Sigmoid colon (tissue), 7 donors: ENCODE measurements around the gene CAMK1G. TPM values are rescaled to one million over a fixed set of nuclear protein-coding genes. Genes with fewer than 3 reads are reported as not detected.

Experiments used
- DNase-seq: peaks from one replicate; pipeline ENCODE4 v3.0.0-alpha.2; 2019
- H3K27ac ChIP-seq, 4 donors: fragments of 200-600 bp; sonication (generic); one replicate each; pipeline ENCODE4 v1.5.1; 2016 to 2019; ENCODE audit warnings: mild to moderate bottlenecking in 1 of 4
- H3K27me3 ChIP-seq, 3 donors: fragments of 200-600 bp; sonication (generic); one replicate each; pipeline ENCODE4 v1.5.1; 2019; ENCODE audit warnings: mild to moderate bottlenecking in 1 of 3
- H3K36me3 ChIP-seq, 4 donors: fragments of 200-600 bp; sonication (generic); one replicate each; pipeline ENCODE4 v1.5.1; 2016 to 2019
- H3K4me1 ChIP-seq, 4 donors: fragments of 200-600 bp; sonication (generic); one replicate each; pipeline ENCODE4 v1.5.1; 2017 to 2019
- H3K4me3 ChIP-seq, 4 donors: fragments of 200-600 bp; sonication (generic); one replicate each; pipeline ENCODE4 v1.5.1; 2017 to 2019; ENCODE audit warnings: mild to moderate bottlenecking in 2 of 4, moderate library complexity in 1 of 4
- H3K9me3 ChIP-seq, 4 donors: fragments of 200-600 bp in 3 of 4; sonication (generic) in 3 of 4; one replicate each; pipeline versions ENCODE4 v1.5.1 to v1.6.1; 2013 to 2019
- CTCF ChIP-seq, 4 experiments: fragments of 450-650 bp in 3 of 4; fragments of 200-600 bp in 1 of 4; IDR thresholded peaks; one replicate each; pipeline ENCODE4 v1.5.1; 2016 to 2019; ENCODE audit warnings: antibody characterized with exemption in 4 of 4, mild to moderate bottlenecking in 3 of 4, moderate library complexity in 2 of 4
- EP300 ChIP-seq, 4 donors: sonication (generic); formaldehyde crosslinking; IDR thresholded peaks; one replicate each; pipeline ENCODE4 v1.6.1; 2017; ENCODE audit warnings: antibody characterized with exemption in 4 of 4
- POLR2A ChIP-seq, 2 donors: fragments of 450-650 bp; IDR thresholded peaks; one replicate each; pipeline ENCODE4 v1.6.1; 2016; ENCODE audit warnings: antibody characterized with exemption in 2 of 2, mild to moderate bottlenecking in 2 of 2, moderate library complexity in 2 of 2
- POLR2AphosphoS5 ChIP-seq, 4 donors: sonication (generic); formaldehyde crosslinking; IDR thresholded peaks; one replicate each; pipeline ENCODE4 v1.6.1; 2017; ENCODE audit warnings: antibody characterized with exemption in 4 of 4
- WGBS, 2 donors: extraction: QIAGEN DNeasy Blood & Tissue Kit; methylation state at CpG; one replicate each; pipeline ENCODE4 v1.1.7; 2013; 5-methylcytosine and 5-hydroxymethylcytosine counted together
- intact Hi-C: fragments of 100-400 bp; cut with DNase I; formaldehyde crosslinking; loops from one replicate; pipeline ENCODE4 v1.15.1; 2023
- polyA plus RNA-seq, 3 donors: library from polyadenylated mRNA; stranded (reverse); fragments of 200-250 nt; gene quantifications; one replicate each; pipeline ENCODE4 v1.2.3, GENCODE V29; 2013
- total RNA-seq, 4 donors: library from RNA; depleted of rRNA; stranded (reverse); fragments of >200 nt; gene quantifications; one replicate each; pipeline ENCODE4 v1.1.0, GENCODE V29; 2016
- donor health status: healthy with polysubstance abuse.
- donor health status: Bipolar disorder and iron deficiency.
- donor health status: healthy.

Gene CAMK1G
- total and polyA plus RNA-seq, 7 donors = 0.16 to 1.4 (median 0.48) TPM; not detected in 2

GRCh38 chr1:209549443-209550205 lies 33.9 kb upstream of the CAMK1G start:
- 46% methylated on average over 6 of the region's 6 CpGs for WGBS, 2 donors
- Histone ChIP-seq H3K36me3 (no peaks in the 10 kb centered on the region), H3K4me1 (no peaks in the 10 kb centered on the region), H3K27ac (no peak overlapping the region), H3K9me3 (no peaks in the 10 kb centered on the region), H3K27me3 (no peaks in the 10 kb centered on the region), H3K4me3 (no peak overlapping the region)
- intact Hi-C loops = no loop called here
- TF ChIP-seq EP300 (IDR thresholded peaks at IDR 0.05) = no peak
- TF ChIP-seq POLR2A (IDR thresholded peaks at IDR 0.05) = no peak
- no peak for TF ChIP-seq POLR2AphosphoS5 (IDR thresholded peaks at IDR 0.05)
- no peak for TF ChIP-seq CTCF (IDR thresholded peaks at IDR 0.05)
- DNase-seq = no peak

- no peak for DNase-seq
- Histone ChIP-seq H3K36me3 (no peaks in the 10 kb centered on the region), H3K4me1 (no peaks in the 10 kb centered on the region), H3K27ac (no peak overlapping the region), H3K27me3 (no peaks in the 10 kb centered on the region), H3K4me3 (no peak overlapping the region), H3K9me3 (no peaks in the 10 kb centered on the region)
- intact Hi-C loops = no loop called here
- 81 to 87% methylated on average over 2 of the region's 2 CpGs for WGBS, 2 donors
- TF ChIP-seq EP300 (IDR thresholded peaks at IDR 0.05) = no peak
- TF ChIP-seq POLR2AphosphoS5 (IDR thresholded peaks at IDR 0.05) = no peak
- no peak for TF ChIP-seq CTCF (IDR thresholded peaks at IDR 0.05)
- no peak for TF ChIP-seq POLR2A (IDR thresholded peaks at IDR 0.05)
Observed at GRCh38 chr1:209550519-209550918, 33.0 kb upstream of the CAMK1G start.

- Histone ChIP-seq H3K9me3 (no peaks in the 10 kb centered on the region), H3K4me3 (no peak overlapping the region), H3K27me3 (no peaks in the 10 kb centered on the region), H3K27ac (no peak overlapping the region), H3K4me1 (no peaks in the 10 kb centered on the region), H3K36me3 (no peaks in the 10 kb centered on the region)
- intact Hi-C loops = no loop called here
- DNase-seq = no peak
- TF ChIP-seq EP300 (IDR thresholded peaks at IDR 0.05) = no peak
- no peak for TF ChIP-seq POLR2A (IDR thresholded peaks at IDR 0.05)
- TF ChIP-seq CTCF (IDR thresholded peaks at IDR 0.05) = no peak
- no peak for TF ChIP-seq POLR2AphosphoS5 (IDR thresholded peaks at IDR 0.05)
- 65 to 66% methylated on average over 5 of the region's 5 CpGs for WGBS, 2 donors
Observed at GRCh38 chr1:209552406-209553264, 30.9 kb upstream of the CAMK1G start.

- no peaks in the 10 kb centered on the region for H3K36me3 ChIP-seq
- no peak for DNase-seq
- no peak for TF ChIP-seq POLR2A (IDR thresholded peaks at IDR 0.05)
- TF ChIP-seq EP300 (IDR thresholded peaks at IDR 0.05) = no peak
- no peak for TF ChIP-seq POLR2AphosphoS5 (IDR thresholded peaks at IDR 0.05)
- no peak for TF ChIP-seq CTCF (IDR thresholded peaks at IDR 0.05)
- H3K27me3 ChIP-seq = no peaks in the 10 kb centered on the region
- H3K27ac ChIP-seq = no peak overlapping the region
- intact Hi-C loops = no loop called here
- H3K9me3 ChIP-seq = no peaks in the 10 kb centered on the region
- no peak overlapping the region for H3K4me3 ChIP-seq
- 89 to 93% methylated on average over 9 of the region's 9 CpGs for WGBS, 2 donors
- H3K4me1 ChIP-seq = no peaks in the 10 kb centered on the region
Observed at GRCh38 chr1:209554761-209555611, 28.5 kb upstream of the CAMK1G start.
